Nephron progenitor cell (in vitro differentiated cells): Measurements from ENCODE around the gene TBC1D23.
"Not testable (repeated sequence)": the region's sequence is repeated elsewhere in the genome, so short reads cannot be mapped to it uniquely, and the experiment has no call there.

Experiments used
- DNase-seq: peaks from one replicate; pipeline ENCODE4 v3.0.0; 2021
- H3K27ac Mint-ChIP-seq: 2 replicates; pipeline ENCODE4 v1.8.0; 2021; ENCODE audit warnings: mild to moderate bottlenecking, moderate library complexity, mixed read lengths
- H3K27me3 Mint-ChIP-seq: 2 replicates; pipeline ENCODE4 v1.8.0; 2021; ENCODE audit warnings: mild to moderate bottlenecking, low read depth, mixed read lengths; ENCODE audit not compliant: poor library complexity
- H3K36me3 Mint-ChIP-seq: 2 replicates; pipeline ENCODE4 v1.8.0; 2021; ENCODE audit warnings: low read depth, mixed read lengths
- H3K4me1 Mint-ChIP-seq: 2 replicates; pipeline ENCODE4 v1.8.0; 2021; ENCODE audit warnings: mixed read lengths
- H3K4me3 Mint-ChIP-seq: 2 replicates; pipeline ENCODE4 v1.8.0; 2021; ENCODE audit warnings: mild to moderate bottlenecking, moderate library complexity, mixed read lengths
- H3K9me3 Mint-ChIP-seq: 2 replicates; pipeline ENCODE4 v1.8.0; 2021; ENCODE audit warnings: mild to moderate bottlenecking, moderate library complexity, mixed read lengths
- TF ChIP-seq, protein P1 (sequence below): fragments of 200-600 bp; sonication (generic); IDR thresholded peaks from 2 replicates; pipeline ENCODE4 v1.5.0; 2021; ENCODE audit warnings: antibody characterized with exemption

TBC1D23 gene

DNA sequence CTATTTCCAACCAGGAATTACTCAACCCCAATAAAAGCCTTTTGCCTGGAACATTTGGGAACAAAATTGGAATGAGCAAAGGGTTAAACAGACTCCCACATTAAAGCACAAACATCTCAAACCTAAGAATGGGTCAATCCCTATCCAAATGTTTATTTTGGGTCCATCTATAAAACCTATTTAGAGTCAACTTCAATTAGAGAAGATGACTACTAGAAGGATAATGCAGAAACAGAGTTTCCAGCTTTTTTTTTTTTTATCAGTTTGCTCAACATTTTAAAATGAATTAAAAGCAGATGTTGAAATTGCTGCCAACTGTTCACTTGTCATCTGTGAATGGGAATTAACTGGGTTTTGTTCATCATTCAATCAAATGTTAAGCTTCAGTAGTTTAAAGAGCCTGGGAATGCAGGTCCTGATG lies 4.1 kb upstream of the TBC1D23 start:
- no peak for DNase-seq
- no peaks in the 10 kb centered on the region for H3K36me3 Mint-ChIP-seq
- H3K4me1 Mint-ChIP-seq: peaks cover 35% of the 10 kb centered on the region
- H3K9me3 Mint-ChIP-seq: no peaks in the 10 kb centered on the region
- H3K4me3 Mint-ChIP-seq: no peak overlapping the region
- TF ChIP-seq, protein P1, sequence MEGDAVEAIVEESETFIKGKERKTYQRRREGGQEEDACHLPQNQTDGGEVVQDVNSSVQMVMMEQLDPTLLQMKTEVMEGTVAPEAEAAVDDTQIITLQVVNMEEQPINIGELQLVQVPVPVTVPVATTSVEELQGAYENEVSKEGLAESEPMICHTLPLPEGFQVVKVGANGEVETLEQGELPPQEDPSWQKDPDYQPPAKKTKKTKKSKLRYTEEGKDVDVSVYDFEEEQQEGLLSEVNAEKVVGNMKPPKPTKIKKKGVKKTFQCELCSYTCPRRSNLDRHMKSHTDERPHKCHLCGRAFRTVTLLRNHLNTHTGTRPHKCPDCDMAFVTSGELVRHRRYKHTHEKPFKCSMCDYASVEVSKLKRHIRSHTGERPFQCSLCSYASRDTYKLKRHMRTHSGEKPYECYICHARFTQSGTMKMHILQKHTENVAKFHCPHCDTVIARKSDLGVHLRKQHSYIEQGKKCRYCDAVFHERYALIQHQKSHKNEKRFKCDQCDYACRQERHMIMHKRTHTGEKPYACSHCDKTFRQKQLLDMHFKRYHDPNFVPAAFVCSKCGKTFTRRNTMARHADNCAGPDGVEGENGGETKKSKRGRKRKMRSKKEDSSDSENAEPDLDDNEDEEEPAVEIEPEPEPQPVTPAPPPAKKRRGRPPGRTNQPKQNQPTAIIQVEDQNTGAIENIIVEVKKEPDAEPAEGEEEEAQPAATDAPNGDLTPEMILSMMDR: no peak
- H3K27me3 Mint-ChIP-seq: peaks cover 3% of the 10 kb centered on the region
- H3K27ac Mint-ChIP-seq: no peak overlapping the region

DNA sequence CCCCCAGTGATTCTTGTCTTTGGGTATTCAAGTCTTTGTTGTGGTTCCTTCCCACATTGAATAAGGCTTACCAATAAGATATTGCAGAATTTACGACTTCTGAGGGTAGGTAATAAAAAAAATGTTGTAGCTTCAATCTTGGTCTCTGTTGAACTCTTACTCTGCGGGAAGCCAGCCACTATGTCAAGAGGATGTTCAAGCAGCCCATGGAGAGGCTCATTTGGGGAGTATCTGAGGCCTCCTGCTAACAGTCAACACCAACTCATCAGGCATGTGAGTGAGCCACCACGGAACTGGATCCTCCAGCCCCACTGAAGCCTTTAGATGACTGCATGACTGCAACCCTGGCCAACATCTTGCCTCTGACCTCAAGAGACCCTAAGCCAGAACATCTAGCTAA lies 3.2 kb upstream of the TBC1D23 start:
- TF ChIP-seq, protein P1: no peak
- Mint-ChIP-seq H3K4me3 (no peak overlapping the region), H3K27ac (no peak overlapping the region), H3K9me3 (no peaks in the 10 kb centered on the region), H3K27me3 (peaks cover 3% of the 10 kb centered on the region), H3K36me3 (no peaks in the 10 kb centered on the region), H3K4me1 (peaks cover 41% of the 10 kb centered on the region)
- DNase-seq: no peak

DNA sequence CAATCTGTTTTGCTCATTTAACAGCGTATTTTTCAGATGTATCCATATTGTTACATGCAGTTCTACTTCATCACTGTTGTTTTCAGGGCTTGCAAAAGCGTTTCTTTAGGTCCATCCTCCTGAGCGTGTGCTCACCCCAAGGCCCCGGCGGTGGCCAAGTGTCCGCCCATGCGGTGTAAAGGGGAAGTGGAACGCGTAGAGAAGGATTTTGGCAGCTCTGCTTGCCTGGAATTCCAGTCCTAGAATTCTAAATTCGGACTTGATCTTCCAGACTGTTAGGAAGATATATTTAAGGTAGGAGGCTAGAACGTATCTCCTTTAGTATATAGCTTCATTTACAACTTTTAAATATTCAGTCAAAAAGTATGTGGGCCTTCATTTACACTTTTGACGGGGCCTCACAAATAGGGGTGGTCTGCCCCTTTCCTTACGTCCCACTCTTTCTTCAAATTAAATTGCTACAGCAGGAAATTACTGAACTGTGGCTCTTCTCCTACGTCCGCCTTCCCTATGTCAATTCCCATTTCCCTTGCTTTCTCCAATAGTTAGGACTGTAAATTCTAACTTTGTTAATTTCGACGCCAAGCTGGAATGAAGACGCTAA lies 609 bp upstream of the TBC1D23 start:
- DNase-seq: peak; percentile 34
- Mint-ChIP-seq H3K9me3 (no peaks in the 10 kb centered on the region), H3K27ac (peak overlapping the region; percentile 96), H3K27me3 (no peaks in the 10 kb centered on the region), H3K4me1 (peaks cover 60% of the 10 kb centered on the region), H3K4me3 (peak overlapping the region; percentile 93), H3K36me3 (no peaks in the 10 kb centered on the region)
- TF ChIP-seq, protein P1: no peak

DNA sequence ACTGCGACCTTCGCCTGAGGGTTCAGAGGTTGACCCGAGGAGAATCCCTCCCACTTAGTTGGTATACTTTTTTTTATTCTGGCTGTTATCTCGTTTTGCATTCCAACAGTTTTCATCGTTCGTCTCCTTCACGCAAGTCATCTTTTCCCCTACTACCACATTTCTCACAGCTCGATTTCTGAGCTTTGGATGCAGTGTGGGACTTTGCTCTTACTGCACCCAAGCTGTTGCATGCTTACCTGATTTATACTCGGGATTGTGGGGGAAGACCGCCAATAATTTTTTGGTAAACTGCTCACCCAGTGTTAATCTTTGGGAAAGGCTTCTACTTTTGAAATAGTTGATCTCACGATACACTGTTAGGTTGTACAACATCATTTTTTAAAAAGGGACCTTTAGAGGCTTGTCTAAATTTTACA lies 702 bp downstream of the TBC1D23 start:
- Mint-ChIP-seq H3K9me3 (no peaks in the 10 kb centered on the region), H3K36me3 (no peaks in the 10 kb centered on the region), H3K4me3 (peak overlapping the region; percentile 93), H3K4me1 (peaks cover 60% of the 10 kb centered on the region), H3K27me3 (no peaks in the 10 kb centered on the region), H3K27ac (peak overlapping the region; percentile 84)
- no peak for DNase-seq
- TF ChIP-seq, protein P1: no peak

DNA sequence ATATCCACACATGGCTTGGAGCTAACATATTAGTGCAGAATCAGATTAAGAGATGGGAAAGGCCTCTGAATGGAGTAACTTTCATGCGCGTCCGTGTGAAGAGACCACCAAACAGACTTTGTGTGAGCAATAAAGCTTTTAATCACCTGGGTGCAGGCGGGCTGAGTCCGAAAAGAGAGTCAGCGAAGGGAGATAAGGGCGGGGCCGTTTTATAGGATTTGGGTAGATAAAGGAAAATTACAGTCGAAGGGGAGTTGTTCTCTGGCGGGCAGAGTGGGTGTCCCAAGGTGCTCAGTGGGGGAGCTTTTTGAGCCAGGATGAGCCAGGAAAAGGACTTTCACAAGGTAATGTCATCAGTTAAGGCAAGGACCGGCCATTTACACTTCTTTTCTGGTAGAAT lies 2.1 kb downstream of the TBC1D23 start:
- not testable (repeated sequence) for H3K27me3 Mint-ChIP-seq, H3K9me3 Mint-ChIP-seq, H3K36me3 Mint-ChIP-seq, DNase-seq, H3K27ac Mint-ChIP-seq
- Mint-ChIP-seq H3K4me3 (peak overlapping the region; percentile 53), H3K4me1 (peaks cover 49% of the 10 kb centered on the region)

DNA sequence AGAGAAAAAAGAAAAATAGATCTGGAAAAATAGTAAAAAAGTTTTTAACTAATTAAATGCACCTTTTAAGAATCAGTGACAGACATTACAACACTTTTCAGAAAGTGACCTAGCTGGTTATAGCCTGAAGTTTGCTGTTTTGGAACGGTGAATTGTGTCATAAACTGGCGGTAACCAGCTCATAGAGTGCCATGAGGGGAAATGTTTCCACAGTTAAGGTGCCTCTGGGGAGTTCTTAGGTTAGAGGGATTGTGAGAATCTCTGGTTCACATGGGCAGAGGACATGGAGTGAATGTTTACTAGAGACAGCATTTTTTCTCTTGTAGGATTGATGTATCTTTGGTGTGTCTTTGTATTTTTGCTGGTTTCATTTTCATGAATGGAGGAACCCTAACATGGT lies 2.8 kb downstream of the TBC1D23 start:
- TF ChIP-seq, protein P1: no peak
- H3K36me3 Mint-ChIP-seq: no peaks in the 10 kb centered on the region
- H3K4me1 Mint-ChIP-seq: peaks cover 48% of the 10 kb centered on the region
- peak overlapping the region; percentile 46 for H3K27ac Mint-ChIP-seq
- peak overlapping the region; percentile 53 for H3K4me3 Mint-ChIP-seq
- no peaks in the 10 kb centered on the region for H3K9me3 Mint-ChIP-seq
- H3K27me3 Mint-ChIP-seq: no peaks in the 10 kb centered on the region
- no peak for DNase-seq
